ENCODE data around the gene TIMM29. TPM values are rescaled to one million over a fixed set of nuclear protein-coding genes. Genes with fewer than 3 reads are reported as not detected.

TIMM29 gene
- total and polyA plus RNA-seq, 9 of the 15 experiments (the other 6 are each of a cell fraction or from before 2014, with no cell fraction given): 2.4 to 29.4 (median 16.3) TPM

DNA sequence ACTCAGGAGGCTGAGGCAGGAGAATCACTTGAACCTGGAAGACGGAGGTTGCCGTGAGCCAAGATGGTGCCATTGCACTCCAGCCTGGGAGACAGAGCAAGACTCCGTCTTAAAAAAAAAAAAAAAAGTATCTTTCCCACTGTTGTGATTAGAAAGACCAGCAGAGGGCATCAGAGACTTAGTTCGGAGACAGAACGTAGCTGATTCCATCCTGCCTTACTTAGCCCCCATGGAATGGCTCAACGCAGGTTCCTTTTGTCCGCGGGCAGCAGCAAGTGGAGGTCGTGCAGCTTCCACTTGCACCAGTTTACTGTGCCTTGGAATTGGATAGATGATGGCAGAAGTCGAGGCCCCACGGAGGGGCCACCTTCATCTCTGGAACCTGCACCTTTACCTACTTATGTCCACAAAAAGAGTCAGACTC lies 8.1 kb downstream of the TIMM29 start (continued):
- TF ChIP-seq, protein P1, sequence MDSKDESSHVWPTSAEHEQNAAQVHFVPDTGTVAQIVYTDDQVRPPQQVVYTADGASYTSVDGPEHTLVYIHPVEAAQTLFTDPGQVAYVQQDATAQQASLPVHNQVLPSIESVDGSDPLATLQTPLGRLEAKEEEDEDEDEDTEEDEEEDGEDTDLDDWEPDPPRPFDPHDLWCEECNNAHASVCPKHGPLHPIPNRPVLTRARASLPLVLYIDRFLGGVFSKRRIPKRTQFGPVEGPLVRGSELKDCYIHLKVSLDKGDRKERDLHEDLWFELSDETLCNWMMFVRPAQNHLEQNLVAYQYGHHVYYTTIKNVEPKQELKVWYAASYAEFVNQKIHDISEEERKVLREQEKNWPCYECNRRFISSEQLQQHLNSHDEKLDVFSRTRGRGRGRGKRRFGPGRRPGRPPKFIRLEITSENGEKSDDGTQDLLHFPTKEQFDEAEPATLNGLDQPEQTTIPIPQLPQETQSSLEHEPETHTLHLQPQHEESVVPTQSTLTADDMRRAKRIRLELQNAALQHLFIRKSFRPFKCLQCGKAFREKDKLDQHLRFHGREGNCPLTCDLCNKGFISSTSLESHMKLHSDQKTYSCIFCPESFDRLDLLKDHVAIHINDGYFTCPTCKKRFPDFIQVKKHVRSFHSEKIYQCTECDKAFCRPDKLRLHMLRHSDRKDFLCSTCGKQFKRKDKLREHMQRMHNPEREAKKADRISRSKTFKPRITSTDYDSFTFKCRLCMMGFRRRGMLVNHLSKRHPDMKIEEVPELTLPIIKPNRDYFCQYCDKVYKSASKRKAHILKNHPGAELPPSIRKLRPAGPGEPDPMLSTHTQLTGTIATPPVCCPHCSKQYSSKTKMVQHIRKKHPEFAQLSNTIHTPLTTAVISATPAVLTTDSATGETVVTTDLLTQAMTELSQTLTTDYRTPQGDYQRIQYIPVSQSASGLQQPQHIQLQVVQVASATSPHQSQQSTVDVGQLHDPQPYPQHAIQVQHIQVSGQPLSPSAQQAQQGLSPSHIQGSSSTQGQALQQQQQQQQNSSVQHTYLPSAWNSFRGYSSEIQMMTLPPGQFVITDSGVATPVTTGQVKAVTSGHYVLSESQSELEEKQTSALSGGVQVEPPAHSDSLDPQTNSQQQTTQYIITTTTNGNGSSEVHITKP (IDR thresholded peaks at IDR 0.05; ENCODE audit: partially characterized antibody): peak; percentile 8
- TF ChIP-seq ELF2 (CRISPR knock-in tag; IDR thresholded peaks at IDR 0.05): no peak
- TF ChIP-seq MYNN (IDR thresholded peaks at IDR 0.05): no peak
- no peak for TF ChIP-seq MYNN (CRISPR knock-in tag; IDR thresholded peaks at IDR 0.05)
- 0 out of 2 replicates have a peak, but pooled peaks have one; percentile 34 for TF ChIP-seq CXXC5 (CRISPR knock-in tag; IDR thresholded peaks at IDR 0.05)
- peak; percentile 58; the same call in 1 of the 2 replicates for TF ChIP-seq REST (IDR thresholded peaks at IDR 0.05; ENCODE audit: borderline replicate concordance)
- no peak for TF ChIP-seq REST (CRISPR knock-in tag; IDR thresholded peaks at IDR 0.05; ENCODE audit: low read depth)
- TF ChIP-seq ETV1 (tag; conservative IDR thresholded peaks at IDR 0.05; ENCODE audit: low read depth): no peak
- TF ChIP-seq ZNF384 (IDR thresholded peaks at IDR 0.05; ENCODE audit: low read depth, low read length): peak; percentile 98
- no peak for TF ChIP-seq HNRNPUL1 (IDR thresholded peaks at IDR 0.05; ENCODE audit: low read length)
- TF ChIP-seq RAD21 (CRISPR knock-in tag; conservative IDR thresholded peaks at IDR 0.05 in 1 of 2, IDR thresholded peaks at IDR 0.05 in 1 of 2): peak; percentile 54 to 73
- peak; percentile 67 to 79 (median 72) for TF ChIP-seq CTCF (IDR thresholded peaks at IDR 0.05 in 2 of 3, conservative IDR thresholded peaks at IDR 0.05 in 1 of 3; ENCODE audit: insufficient read depth in 2 of 3, low read depth in 1 of 3, low read length in 3 of 3)
- no peak for TF ChIP-seq TFAM (CRISPR knock-in tag; conservative IDR thresholded peaks at IDR 0.05)

Measured in K562 (cell line).